GM10266 (cell line): ENCODE results near the gene ARHGEF37.
A peak's percentile ranks its signal among the peaks of the same experiment; 100 is the strongest.

ENCODE experiments used
- DNase-seq: peaks from one replicate; pipeline ENCODE4 v3.0.0; 2012; ENCODE audit errors: extremely low spot score
- CTCF ChIP-seq: IDR thresholded peaks from 2 replicates; pipeline ENCODE4 v1.5.1; 2012; ENCODE audit warnings: mild to moderate bottlenecking, low read depth; ENCODE audit not compliant: control insufficient read depth, insufficient read depth; ENCODE audit errors: missing control alignments

The ARHGEF37 gene

DNA sequence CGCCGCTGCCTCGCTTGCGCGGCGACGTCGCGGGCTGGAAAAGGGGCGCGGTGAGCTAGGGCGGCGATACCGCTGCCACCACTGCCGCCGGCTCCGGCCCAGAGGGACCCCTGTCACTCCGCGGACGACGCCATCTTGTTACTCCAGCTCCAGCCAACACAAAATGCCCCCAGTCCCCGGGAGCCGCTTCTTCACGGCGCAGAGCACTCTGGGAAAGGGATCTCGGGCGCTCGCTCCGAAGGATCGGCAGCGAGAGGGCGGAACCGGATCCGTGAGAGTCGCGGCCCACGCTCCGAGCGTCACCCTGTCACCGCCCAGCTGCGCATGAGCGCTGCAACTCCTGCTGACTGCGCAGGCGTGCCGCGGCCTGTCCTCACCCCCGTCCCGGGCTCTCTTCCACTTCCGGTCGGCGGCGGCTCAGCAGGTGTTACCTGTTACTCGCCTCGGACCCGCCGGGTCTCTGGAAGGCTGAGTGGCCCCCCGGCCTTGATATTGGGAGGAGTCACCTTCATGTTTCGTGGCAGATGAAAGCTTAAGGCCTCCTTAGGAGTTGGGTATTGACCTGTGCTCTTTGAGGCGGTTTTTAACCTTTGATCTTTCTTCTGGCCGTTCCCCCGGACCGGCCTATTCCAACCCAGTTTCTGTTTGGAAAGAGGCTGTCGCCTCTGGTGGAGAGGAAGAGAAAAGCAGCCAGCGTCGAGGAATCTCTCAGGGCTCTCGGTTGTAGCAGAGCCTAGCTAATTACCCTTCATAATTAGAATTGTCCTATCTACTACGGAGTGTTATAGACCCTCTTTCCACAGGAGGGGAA is 29.9 kb upstream of the ARHGEF37 start, which contains the start of gene CSNK1A1:
TSS of gene CSNK1A1 (minus strand) at position 213 of the 811 bp plus-strand sequence. CDS start 475 bp downstream, outside the sequence.
- peak; percentile 63 for TF ChIP-seq CTCF
- DNase-seq: peak; percentile 97

GRCh38 chr5:149552038-149552494 is 29.2 kb upstream of the ARHGEF37 start:
- TF ChIP-seq CTCF: no peak
- DNase-seq: no peak

DNA sequence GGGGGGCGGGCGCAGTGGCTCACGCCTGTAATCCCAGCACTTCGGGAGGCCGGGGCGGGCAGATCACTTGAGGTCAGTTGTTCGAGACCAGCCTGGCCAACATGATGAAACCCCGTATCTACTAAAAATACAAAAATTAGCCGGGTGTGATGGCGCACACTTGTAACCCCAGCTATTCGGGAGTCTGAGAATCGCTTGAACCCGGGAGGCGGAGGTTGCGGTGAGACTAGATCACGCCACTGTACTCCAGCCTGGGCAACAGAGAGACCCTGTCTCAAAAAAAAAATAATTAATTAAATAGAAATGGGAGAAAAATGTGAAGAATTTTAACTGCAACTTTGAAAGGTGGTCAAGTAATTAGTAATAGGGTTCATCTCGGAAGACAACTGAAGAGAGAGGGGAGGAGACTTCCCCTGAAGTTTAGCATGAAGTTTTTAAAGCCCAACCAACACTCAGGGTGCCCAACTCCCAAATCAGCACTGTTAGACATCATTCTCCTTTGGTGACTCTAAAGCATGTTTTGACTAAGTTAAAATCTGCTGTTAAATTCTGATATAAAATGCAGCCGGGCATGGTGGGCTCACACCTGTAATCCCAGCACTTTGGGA is 28.6 kb upstream of the ARHGEF37 start:
- TF ChIP-seq CTCF: no peak

DNA sequence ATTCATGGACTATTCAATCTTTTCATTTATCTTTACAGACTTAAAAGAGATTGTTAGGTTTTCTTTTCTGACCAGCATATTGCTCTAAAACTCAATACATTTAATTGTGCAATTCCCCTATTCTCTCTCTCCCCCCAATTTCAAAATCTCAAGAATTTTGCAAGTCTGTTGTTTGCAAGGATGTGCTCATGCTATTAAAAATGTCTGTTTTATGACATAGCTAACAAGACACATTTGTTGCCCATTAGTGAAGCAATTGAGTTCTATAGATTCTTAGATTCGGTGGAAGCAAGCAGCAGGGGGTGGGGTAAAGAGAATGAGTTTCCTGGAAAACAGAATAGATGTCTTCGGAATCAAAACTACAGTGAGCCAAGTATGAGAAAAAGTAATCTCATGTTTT is 21.6 kb upstream of the ARHGEF37 start:
- no peak for TF ChIP-seq CTCF

More for the DNA sequence above, 28.6 kb upstream of the ARHGEF37 start:
- no peak for DNase-seq

DNA sequence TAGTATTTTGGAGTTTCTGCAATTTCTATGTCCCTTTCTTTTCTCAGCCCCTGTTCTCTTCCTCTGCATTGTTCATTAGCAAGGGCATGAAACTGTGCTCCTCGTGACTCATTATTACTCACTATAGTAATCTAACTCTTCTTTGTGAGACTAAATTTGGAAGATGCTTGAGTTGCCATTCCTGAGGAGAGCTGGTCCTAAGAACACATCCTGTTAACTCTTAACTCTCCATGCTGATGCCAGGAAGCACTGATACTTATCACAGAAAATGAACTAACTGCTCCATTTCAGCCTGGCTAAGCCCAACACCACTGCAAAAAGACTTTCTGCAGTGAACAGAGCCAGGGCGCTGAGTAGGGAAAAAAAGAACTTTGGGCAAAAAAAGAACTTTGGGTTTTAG is 19.4 kb upstream of the ARHGEF37 start:
- no peak for DNase-seq
- TF ChIP-seq CTCF: no peak

More for the DNA sequence above, 21.6 kb upstream of the ARHGEF37 start:
- DNase-seq: no peak

DNA sequence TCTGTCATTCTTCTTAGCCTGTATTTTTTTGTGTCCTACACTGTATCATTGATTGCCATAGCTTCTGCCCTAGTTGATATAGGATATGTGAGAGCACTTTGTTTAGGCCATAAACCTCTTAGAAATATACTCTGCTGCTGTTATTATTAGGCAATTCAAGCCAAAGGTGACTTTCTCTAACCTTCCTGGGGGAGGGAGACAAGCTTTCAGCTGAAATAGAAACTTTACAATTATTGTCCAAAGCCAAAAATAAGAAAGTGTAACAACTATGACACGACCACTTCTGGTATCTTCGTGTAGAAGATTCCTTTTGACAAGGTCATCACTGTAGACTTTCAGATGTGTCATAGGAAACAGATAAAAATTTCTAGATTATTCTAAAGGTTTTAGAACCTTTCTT is 17.8 kb upstream of the ARHGEF37 start:
- DNase-seq: no peak
- no peak for TF ChIP-seq CTCF

DNA sequence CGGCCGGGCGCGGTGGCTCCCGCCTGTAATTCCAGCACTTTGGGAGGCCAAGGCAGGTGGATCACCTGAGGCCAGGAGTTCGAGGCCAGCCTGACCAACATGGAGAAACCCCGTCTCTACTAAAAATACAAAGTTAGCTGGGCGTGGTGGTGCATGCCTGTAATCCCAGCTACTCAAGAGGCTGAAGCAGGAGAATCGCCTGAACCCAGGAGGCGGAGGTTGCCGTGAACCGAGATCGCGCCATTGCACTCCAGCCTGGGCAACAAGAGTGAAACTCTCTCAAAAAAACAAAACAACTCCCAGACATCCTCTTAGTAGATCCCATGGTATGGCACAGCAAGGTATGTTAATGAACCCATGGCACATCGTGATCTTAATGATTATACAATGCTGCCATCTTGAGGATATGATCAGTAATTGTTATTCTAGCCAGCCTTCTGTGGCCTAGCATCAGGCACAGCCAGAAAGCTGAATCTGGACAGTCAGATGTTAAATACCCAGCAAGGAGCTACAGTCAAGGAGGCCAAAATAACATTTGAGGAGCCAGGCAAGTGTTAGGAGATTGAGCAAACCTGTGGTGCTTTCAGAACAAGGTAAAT is 16.7 kb upstream of the ARHGEF37 start:
- peak; percentile 74 for TF ChIP-seq CTCF
- DNase-seq: peak; percentile 67
